ENCODE results near the gene DIMT1.
A peak's percentile ranks its signal among the peaks of the same experiment; 100 is the strongest.

DIMT1 gene

GRCh38 chr5:62403411-62404250, at the start of gene DIMT1:
Gene DIMT1 (minus strand): TSS chr5:62403905. CDS start chr5:62403772, 133 bp downstream.
- peak within 1 kb of the TSS; percentile 94 for H3K27ac ChIP-seq
- ChIA-PET POLR2A (ENCODE audit: low non-redundant PET) (interaction anchor here (0.7 to 1.6 kb wide), 5 partner anchors 9 to 161 kb away, joined by 3 to 18 read pairs (median 3); partner anchors contain the start of gene IPO11), CTCF (interaction anchor here (0.6 kb wide), 1 partner anchor 101 kb away, joined by 3 read pairs; no protein-coding TSS in a partner anchor)
- TF ChIP-seq CTCF (conservative IDR thresholded peaks at IDR 0.05; ENCODE audit: low read depth) = no peak
- DNase-seq (ENCODE audit: low spot score) = peak; percentile 98

- ChIA-PET CTCF (interaction anchor here (0.6 to 1.5 kb wide), 2 partner anchors 329 to 1781 kb away, joined by 3 read pairs; no protein-coding TSS in a partner anchor), POLR2A (ENCODE audit: low non-redundant PET) (interaction anchor here (0.6 kb wide), 1 partner anchor 40 kb away, joined by 6 read pairs; no protein-coding TSS in a partner anchor)
- no peak overlapping the region for H3K27ac ChIP-seq
- no peak for TF ChIP-seq CTCF (conservative IDR thresholded peaks at IDR 0.05; ENCODE audit: low read depth)
- no peak for DNase-seq (ENCODE audit: low spot score)
Measured at GRCh38 chr5:62450259-62450658, 46.6 kb upstream of the DIMT1 start.

DNA sequence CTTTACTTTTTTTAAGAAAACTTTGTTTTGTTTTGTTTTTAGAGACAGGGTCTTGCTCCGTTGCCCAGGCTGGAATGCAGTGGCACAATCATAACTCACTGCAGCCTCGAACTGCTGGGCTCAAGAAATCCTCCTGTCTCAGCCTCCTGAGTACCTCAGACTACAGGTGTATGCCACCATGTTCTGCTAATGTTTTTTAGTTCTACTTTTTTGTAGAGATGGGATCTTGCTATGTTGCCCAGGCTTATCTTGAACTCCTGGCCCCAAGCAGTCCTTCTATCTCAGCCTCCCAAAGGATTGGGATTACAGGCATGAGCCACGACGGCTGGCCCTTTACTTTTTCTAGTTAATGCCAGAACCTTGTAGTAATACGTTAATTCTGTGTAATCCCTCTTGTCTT, 44.8 kb upstream of the DIMT1 start:
- no peak for DNase-seq (ENCODE audit: low spot score)
- no peak for TF ChIP-seq CTCF (conservative IDR thresholded peaks at IDR 0.05; ENCODE audit: low read depth)
- H3K27ac ChIP-seq = no peak overlapping the region
- ChIA-PET POLR2A (ENCODE audit: low non-redundant PET) (no interaction called here), CTCF (interaction anchor here (0.6 to 1.1 kb wide), 2 partner anchors 12 to 113 kb away, joined by 3 read pairs; no protein-coding TSS in a partner anchor)

DNA sequence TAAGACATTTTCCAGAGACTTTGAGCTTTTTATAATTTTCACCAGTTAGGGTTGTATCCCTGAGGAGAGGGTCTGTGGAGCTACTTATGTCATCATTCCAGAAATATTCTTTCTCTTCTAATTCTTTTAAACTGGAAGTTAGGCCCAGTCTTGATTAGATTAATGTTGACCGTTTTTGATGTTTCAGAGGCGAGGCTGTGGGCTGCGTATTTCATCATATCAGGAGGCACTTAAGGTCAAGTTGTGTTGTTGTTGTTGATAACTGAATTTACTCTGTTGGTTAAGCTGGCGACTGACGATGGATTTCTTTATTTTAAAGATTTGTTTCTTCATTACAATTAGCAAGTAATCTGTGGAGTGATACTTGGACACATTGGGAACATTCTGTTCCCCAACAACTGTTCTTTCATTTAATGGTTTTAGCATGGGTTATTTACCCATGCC, 28.9 kb upstream of the DIMT1 start:
- ChIA-PET POLR2A (ENCODE audit: low non-redundant PET) (no interaction called here), CTCF (interaction anchor here (0.7 to 2.6 kb wide), 3 partner anchors 11 to 48 kb away, joined by 3 to 12 read pairs (median 3); no protein-coding TSS in a partner anchor)
- no peak for DNase-seq (ENCODE audit: low spot score)
- TF ChIP-seq CTCF (conservative IDR thresholded peaks at IDR 0.05; ENCODE audit: low read depth) = no peak
- H3K27ac ChIP-seq = no peak overlapping the region

- no peak for TF ChIP-seq CTCF (conservative IDR thresholded peaks at IDR 0.05; ENCODE audit: low read depth)
- no peak for DNase-seq (ENCODE audit: low spot score)
- POLR2A ChIA-PET (ENCODE audit: low non-redundant PET) = no interaction called here
Measured at GRCh38 chr5:62431735-62432620, 28.3 kb upstream of the DIMT1 start.

GRCh38 chr5:62424763-62425162, 21.1 kb upstream of the DIMT1 start:
- ChIA-PET POLR2A (ENCODE audit: low non-redundant PET) (no interaction called here), CTCF (interaction anchor here (0.6 to 1.6 kb wide), 3 partner anchors 10 to 354 kb away, joined by 3 to 9 read pairs (median 3); no protein-coding TSS in a partner anchor)

More at GRCh38 chr5:62431735-62432620, 28.3 kb upstream of the DIMT1 start:
- CTCF ChIA-PET = interaction anchor here (0.7 to 2.6 kb wide), 3 partner anchors 12 to 47 kb away, joined by 3 to 12 read pairs (median 3); no protein-coding TSS in a partner anchor
- H3K27ac ChIP-seq = no peak overlapping the region

More at GRCh38 chr5:62424763-62425162, 21.1 kb upstream of the DIMT1 start:
- TF ChIP-seq CTCF (conservative IDR thresholded peaks at IDR 0.05; ENCODE audit: low read depth) = no peak
- no peak overlapping the region for H3K27ac ChIP-seq
- no peak for DNase-seq (ENCODE audit: low spot score)
